ENCODE data around the gene ARHGAP28. TPM values are rescaled to one million over a fixed set of nuclear protein-coding genes. Genes with fewer than 3 reads are reported as not detected.

The ARHGAP28 gene
- total RNA-seq, 1 experiment from 2014 or later: 9.2 TPM

DNA sequence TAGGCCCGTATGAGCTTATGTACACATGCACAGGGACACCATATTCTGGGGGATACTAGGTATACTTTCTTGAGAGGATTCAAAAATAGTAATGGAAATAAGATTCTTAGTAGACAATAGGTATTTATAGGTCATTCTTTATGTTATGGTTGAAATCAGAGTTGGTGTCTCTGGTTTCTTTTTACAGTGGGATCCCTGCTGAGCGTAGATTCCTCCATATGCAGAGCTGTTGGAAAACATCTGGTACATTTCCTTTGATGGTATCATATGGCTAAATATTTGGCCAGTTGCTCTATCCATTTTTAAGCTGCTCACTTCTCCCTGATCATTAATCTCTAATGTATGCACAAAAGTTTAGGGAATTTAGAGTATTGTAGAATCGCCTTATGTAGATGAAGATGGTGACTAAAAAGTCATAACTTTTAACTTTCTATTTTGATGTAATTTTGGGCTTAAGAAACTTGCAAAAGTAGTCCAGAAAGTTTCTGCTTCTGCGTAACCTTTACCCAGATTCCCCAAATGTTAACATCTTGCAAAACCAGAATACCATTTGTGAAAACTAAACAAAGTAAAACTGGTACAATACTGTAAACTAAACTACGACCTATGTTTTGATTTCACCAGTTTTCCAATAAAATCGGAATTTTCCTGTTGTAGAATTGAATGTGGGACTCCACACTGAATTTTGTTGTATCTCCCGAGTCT, 5.4 kb downstream of the ARHGAP28 start:
- Histone ChIP-seq H3K27me3 (ENCODE audit: insufficient read depth, low read length) (no peaks in the 10 kb centered on the region), H3K23ac (ENCODE audit: insufficient read length, low read depth, low read length) (no peak overlapping the region), H2BK12ac (ENCODE audit: insufficient read length, low read depth, low read length) (no peak overlapping the region), H3K14ac (ENCODE audit: insufficient read depth, low read length) (no peak overlapping the region), H3K9me3 (ENCODE audit: control insufficient read depth, low read depth, low read length) (no peaks in the 10 kb centered on the region), H2BK120ac (ENCODE audit: low read depth, low read length, poor library complexity, severe bottlenecking) (no peak overlapping the region), H3K23me2 (ENCODE audit: insufficient read length, low read depth, low read length, poor library complexity, severe bottlenecking) (peaks cover 2% of the 10 kb centered on the region), H4K91ac (ENCODE audit: insufficient read length, low read depth, low read length) (no peak overlapping the region), H2AK5ac (ENCODE audit: insufficient read length, low read length) (no peak overlapping the region), H4K20me1 (ENCODE audit: control insufficient read depth, insufficient read depth, insufficient read length) (no peaks in the 10 kb centered on the region), H3K9ac (ENCODE audit: extremely low read depth, insufficient read length, low read length) (no peak overlapping the region), H3K18ac (ENCODE audit: insufficient read length, low read depth, low read length) (no peak overlapping the region), H3K4ac (ENCODE audit: low read depth, low read length) (no peak overlapping the region), H3T11ph (ENCODE audit: low read length) (peak overlapping the region; percentile 80), H3K4me1 (ENCODE audit: insufficient read depth, low read length) (peaks cover 4% of the 10 kb centered on the region; the same call in 1 of the 2 replicates), H2AFZ (ENCODE audit: low read length) (no peak overlapping the region), H3K79me2 (ENCODE audit: insufficient read depth, low read length) (no peaks in the 10 kb centered on the region), H4K5ac (ENCODE audit: insufficient read length, low read depth, low read length) (no peak overlapping the region), H3K79me1 (ENCODE audit: insufficient read depth, low read depth, low read length, poor library complexity, severe bottlenecking) (no peaks in the 10 kb centered on the region), H2BK15ac (ENCODE audit: low read depth, low read length) (no peak overlapping the region), H2BK20ac (ENCODE audit: low read depth, low read length, poor library complexity, severe bottlenecking) (no peak overlapping the region), H3K56ac (ENCODE audit: insufficient read length, low read depth, low read length) (no peak overlapping the region), H2BK5ac (ENCODE audit: insufficient read length, low read length) (no peak overlapping the region), H4K8ac (replicated peaks; ENCODE audit: insufficient read length, low read depth, low read length) (no peak overlapping the region), H3K27ac (ENCODE audit: insufficient read length, low read depth, low read length) (no peak overlapping the region), H3K4me2 (ENCODE audit: insufficient read depth, insufficient read length, low read length) (peak overlapping the region; percentile 25)
- Mint-ChIP-seq H3K27me3 (ENCODE audit: low read depth) (no peaks in the 10 kb centered on the region), H3K4me1 (peaks cover 51 to 55% of the 10 kb centered on the region in 2 experiments), H3K9me3 (no peaks in the 10 kb centered on the region), H3K27ac (peak overlapping the region in 2 of 3 experiments; percentile 18 to 59; a peak in 2 of 7 replicates), H3K36me3 (ENCODE audit: insufficient read depth in 1 of 3, low read depth in 3 of 3) (no peaks in the 10 kb centered on the region), H3K4me3 (no peak overlapping the region)
- whole genome bisulfite sequencing (ENCODE audit: extremely low coverage, insufficient read length, low lambda C conversion rate): no CpG with 5 or more reads among the region's 7 CpGs
- TF ChIP-seq, protein P1, sequence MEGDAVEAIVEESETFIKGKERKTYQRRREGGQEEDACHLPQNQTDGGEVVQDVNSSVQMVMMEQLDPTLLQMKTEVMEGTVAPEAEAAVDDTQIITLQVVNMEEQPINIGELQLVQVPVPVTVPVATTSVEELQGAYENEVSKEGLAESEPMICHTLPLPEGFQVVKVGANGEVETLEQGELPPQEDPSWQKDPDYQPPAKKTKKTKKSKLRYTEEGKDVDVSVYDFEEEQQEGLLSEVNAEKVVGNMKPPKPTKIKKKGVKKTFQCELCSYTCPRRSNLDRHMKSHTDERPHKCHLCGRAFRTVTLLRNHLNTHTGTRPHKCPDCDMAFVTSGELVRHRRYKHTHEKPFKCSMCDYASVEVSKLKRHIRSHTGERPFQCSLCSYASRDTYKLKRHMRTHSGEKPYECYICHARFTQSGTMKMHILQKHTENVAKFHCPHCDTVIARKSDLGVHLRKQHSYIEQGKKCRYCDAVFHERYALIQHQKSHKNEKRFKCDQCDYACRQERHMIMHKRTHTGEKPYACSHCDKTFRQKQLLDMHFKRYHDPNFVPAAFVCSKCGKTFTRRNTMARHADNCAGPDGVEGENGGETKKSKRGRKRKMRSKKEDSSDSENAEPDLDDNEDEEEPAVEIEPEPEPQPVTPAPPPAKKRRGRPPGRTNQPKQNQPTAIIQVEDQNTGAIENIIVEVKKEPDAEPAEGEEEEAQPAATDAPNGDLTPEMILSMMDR (conservative IDR thresholded peaks at IDR 0.05): no peak
- DNase-seq: no peak
